HG02763 (cell line): ENCODE measurements around the gene RSPO1.
A peak's percentile ranks its signal among the peaks of the same experiment; 100 is the strongest.
"Not testable (repeated sequence)": the region's sequence is repeated elsewhere in the genome, so short reads cannot be mapped to it uniquely, and the experiment has no call there.

Experiments
- ATAC-seq: cut with Tn5 transposase; IDR thresholded peaks from one replicate; pipeline ENCODE4 v1.9.1; 2021; ENCODE audit warnings: mild to moderate bottlenecking, moderate library complexity; ENCODE audit not compliant: unreplicated experiment

The RSPO1 gene

GRCh38 chr1:37622131-37622530 is 12.6 kb downstream of the RSPO1 start:
- ATAC-seq, result no peak

DNA sequence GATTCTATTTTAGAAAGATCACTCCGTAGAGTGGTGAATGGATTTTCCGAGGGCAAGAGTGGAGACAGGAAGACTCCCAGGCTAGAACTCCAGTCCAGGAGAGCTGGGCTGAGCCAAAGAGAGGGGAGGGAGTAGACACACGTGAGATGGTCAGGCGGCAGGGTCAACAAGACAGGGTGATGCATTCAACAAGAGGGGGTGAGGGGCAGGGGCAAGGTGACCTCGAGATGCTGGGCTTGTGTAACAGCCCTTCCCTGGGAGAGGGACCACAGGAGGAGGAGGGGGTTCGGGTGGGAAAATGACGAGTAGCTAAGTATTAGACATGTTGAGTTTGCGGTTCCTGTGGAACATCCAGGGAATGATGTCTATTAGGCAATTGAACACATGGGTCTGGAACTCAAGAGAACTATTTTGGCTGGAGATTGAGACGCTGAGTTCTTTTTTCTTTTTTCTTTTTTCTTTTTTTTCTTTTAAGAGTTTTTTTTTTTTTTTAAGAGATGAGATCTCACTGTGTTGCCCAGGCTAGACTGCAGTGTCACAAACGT is 13.3 kb downstream of the RSPO1 start:
- ATAC-seq, result no peak

GRCh38 chr1:37620707-37621106 is 14.0 kb downstream of the RSPO1 start:
- ATAC-seq, result no peak

- ATAC-seq, result no peak
Measured at GRCh38 chr1:37616330-37616729, 18.4 kb downstream of the RSPO1 start.

DNA sequence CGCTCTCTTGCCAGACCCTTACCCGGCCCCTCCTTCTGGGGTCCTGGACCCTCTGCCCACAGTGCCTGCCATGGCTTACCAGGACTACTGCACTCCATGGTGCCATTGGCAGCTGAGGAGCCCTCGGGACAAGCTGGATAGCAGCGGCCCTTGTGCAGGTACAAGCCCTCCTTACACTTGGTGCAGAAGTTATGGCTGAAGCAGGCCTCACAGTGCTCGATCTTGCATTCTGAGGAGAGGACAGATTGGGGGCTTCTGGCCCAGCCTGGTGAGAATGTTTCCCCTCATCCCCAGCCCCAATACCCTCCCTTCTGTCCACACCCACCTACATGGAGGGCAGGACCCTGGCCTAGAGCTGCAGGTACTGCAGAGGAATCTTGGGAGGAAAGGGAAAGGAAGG is 20.6 kb downstream of the RSPO1 start:
- no peak for ATAC-seq

GRCh38 chr1:37612186-37612585 is 22.5 kb downstream of the RSPO1 start:
- ATAC-seq, result no peak

DNA sequence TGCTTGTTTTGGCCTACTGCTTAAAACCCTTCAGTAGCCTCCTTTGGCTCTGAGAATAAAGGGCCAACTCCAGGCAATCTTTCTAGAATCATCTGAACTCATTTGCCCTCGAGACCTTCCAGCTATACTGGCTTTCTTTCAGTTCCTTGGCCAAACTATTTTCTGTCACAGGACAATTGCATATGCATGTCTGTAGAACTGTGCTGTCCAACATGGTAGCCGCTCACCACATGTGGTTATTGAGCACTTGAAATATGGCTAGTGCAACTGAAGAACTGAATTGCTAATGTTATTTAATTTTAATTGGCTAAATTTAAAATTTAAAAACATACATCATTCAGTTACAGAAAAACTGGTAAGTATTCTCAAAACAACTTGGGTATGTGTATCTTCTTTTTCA is 24.7 kb downstream of the RSPO1 start:
- ATAC-seq, result no peak

DNA sequence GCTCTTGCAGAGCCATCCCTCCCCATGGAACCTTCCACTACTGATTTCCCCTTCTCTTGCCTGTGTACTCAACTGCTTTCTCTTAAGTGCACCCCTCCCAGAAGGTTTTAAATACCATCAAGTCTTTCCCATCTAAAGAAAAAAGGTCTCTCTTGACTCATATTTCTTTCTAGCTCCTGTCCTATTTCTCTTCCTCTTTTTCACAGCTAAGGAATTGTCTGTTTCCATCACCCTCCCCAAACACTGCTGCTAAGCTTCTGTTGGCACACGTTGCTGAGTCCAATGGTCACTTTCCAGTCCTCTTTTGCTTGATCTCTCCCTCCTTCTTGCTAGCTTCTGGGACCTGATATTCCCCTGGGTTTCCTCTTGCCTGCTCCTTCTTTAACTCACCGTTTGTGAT is 25.7 kb downstream of the RSPO1 start:
- ATAC-seq, result no peak

GRCh38 chr1:37606481-37607263 is 28.0 kb downstream of the RSPO1 start:
- ATAC-seq, result no peak

DNA sequence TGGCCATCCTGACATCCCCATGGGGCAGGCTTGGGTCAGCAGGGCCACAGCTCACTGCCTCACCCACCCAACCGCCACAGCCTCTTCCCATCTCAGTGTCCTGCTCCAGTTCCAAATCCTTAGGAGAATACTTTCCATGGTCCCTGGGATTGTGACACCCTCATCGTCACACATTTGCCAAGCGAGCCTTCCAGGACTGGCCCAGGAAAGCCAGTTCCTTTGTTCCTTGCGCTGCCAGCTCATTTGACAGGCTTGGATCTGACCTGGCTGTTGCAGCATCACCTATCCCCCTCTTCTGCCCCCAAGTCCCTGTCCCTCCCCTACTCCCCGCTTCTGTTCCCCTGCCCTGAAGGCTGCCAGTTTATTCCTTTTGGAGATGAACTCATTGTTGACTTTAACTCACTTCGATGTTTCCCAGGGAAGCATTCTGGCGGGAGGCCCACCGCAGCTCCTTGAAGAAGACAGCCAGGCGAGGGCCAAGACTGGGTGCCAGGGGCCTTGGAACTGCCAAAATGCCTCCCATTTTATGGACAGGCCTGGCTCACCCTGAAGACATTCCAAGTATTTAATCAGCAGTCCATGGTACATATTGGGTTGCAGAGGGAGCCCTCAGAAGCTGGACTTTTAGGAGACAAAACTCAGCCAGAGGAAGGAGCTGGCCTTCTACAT is 28.8 kb downstream of the RSPO1 start:
- ATAC-seq, result no peak

DNA sequence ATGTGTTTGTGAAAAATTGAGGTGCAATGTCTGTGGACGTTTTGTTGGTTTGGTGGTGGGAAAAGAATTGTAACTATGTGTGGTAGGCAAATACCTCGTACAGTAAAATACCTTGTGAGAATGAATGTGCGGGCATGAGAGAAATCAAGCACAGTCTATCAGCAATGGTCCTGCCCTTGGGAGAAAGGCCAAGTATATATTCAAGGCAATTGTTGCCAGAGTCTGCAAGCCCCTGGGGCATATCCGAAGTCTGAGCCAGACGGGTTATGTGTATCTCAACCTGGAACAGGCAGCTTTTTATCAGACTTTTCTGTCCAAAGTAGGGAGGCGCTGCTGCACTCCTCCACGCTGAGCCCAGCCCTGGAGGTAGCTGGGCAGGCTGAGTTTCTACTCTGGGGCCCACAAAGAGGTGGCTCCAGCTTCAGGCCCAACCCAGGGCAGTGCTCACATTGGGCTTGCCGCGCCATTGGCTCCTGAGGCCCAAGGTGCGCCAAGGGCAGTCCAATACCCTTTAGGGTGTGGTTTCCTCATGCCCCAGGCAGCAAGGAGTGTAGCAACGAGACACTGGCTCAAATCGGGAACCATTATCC is 29.5 kb downstream of the RSPO1 start:
- no peak for ATAC-seq

DNA sequence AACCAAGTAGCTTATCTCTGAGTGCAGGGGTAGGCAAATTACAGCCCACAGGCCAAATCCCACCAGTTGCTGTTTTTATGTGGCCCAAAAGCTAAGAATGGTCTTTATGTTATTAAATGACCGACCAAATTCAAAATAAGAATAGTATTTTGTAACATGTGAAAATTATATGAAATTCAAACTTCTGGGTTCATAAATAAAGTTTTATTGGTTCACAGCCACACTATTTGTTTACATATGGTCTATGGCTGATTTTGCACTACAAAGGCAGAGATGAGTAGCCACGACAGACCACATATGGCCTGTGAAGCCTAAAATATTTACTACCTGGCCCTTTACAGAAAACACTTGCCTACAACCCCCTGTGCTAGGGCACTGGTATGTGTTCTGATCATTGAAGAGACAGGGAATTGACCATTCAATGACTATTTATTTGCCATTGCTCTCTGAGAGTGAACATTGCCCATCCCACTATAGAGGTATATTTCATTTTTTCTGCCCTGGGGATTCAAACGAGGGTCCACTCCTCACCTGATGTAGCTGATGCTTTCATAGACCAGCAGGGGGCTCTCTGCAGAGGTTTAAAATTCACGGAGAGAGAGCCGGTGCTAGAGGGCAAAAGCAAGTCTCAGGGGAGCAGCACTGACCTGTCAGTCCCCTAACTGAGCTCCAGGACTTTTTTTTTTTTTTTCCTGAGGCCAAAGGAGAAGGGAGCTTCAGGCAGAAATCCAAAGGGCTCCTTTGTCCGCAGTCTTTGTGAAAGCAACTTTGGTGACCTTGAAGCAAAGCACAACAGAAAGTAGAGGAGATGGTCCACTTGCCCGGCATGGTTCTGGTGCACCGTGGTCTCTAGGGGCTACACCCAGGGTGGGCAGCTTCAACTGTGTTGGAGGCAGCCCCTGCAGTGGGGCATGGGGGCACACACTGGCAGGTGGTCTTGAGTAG is 31.7 kb downstream of the RSPO1 start:
- ATAC-seq, result no peak

DNA sequence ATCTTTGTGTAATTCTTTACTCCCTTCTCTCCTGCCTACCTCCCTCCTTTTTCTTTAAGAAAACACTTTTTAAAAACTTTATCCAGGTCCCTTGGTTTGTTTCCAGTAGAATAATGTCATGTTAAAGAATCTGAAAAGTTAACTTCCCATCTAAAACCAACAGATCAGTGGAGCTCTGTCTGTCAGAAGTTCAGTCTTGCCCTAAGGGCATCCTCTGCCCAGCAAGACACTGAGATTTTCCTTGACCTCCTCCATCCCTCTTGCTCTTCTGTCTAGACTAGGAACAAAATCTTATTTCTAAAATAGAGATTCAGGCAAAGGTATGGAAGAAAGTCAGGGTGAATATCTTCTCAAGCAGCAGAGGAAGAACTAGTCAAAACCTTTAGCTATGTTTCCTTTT is 33.3 kb downstream of the RSPO1 start:
- ATAC-seq, result no peak

GRCh38 chr1:37599940-37600339 is 34.8 kb downstream of the RSPO1 start:
- no peak for ATAC-seq

GRCh38 chr1:37596182-37596667 is 38.5 kb downstream of the RSPO1 start:
- ATAC-seq, result no peak

GRCh38 chr1:37595440-37596181 is 39.1 kb downstream of the RSPO1 start, which contains the start of gene GNL2:
TSS of gene GNL2 (minus strand) at chr1:37595937. CDS start at chr1:37595822, 115 bp downstream.
- peak; percentile 97 for ATAC-seq

DNA sequence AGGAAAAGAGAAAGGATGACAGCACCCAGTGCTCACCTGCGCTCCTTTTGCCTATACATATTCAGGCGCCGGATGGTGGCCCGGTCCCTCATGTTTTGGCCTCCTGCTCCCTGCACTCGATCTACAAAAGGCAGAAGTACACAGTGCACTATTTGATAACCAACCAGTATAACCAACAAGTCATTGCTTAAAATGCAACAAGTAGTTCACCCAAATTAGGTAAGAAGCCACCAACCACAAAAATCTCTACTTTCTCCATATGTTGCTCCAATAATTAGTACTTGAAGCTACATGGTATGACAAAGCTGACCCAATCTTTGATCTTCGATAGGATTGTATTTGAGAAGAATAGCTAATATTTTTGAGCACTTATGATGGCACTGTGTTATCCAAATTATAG is 41.0 kb downstream of the RSPO1 start:
- ATAC-seq, result no peak

DNA sequence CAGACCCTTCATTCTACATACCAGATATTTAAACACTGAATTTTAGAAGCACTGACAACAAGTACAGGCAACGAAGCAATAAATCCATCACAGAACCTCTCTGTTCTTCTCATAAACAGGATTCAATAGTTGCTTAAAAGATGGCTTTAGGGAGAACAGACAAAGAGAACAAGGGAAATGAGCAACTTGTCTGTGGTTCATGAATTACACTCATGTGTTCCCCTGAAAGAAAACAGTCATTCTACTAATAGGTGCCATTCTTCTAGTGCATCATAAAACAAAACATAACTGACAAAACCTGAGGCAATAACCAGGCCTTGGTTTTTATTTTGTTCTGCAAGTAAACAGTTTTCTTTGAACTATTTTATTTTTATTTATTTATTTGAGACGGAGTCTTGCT is 45.8 kb downstream of the RSPO1 start:
- ATAC-seq, result no peak

GRCh38 chr1:37584544-37584943 is 50.1 kb downstream of the RSPO1 start:
- ATAC-seq, result not testable (repeated sequence)

- ATAC-seq, result no peak
Measured at GRCh38 chr1:37575692-37576091, 59.0 kb downstream of the RSPO1 start.
